Upper lobe of left lung (tissue), 4 donors: Measurements from ENCODE around the gene RAP1A.

Experiments used
- CTCF ChIP-seq, 6 experiments: fragments of 450-650 bp in 4 of 6; fragments of 200-600 bp in 2 of 6; sonication (generic) in 2 of 6; IDR thresholded peaks; one replicate each; pipeline ENCODE4 v1.5.1; 2016 to 2019; ENCODE audit warnings: antibody characterized with exemption in 6 of 6
- EP300 ChIP-seq, 4 donors: sonication (generic); formaldehyde crosslinking; IDR thresholded peaks; one replicate each; pipeline ENCODE4 v1.5.1; 2017; ENCODE audit warnings: antibody characterized with exemption in 4 of 4, control low read depth in 2 of 4
- POLR2A ChIP-seq, 4 donors: fragments of 450-650 bp; IDR thresholded peaks; one replicate each; pipeline ENCODE4 v1.5.1; 2016 to 2017; ENCODE audit warnings: antibody characterized with exemption in 4 of 4, mild to moderate bottlenecking in 2 of 4
- POLR2AphosphoS5 ChIP-seq, 2 donors: sonication (generic); formaldehyde crosslinking; IDR thresholded peaks; one replicate each; pipeline ENCODE4 v1.5.1; 2017; ENCODE audit warnings: antibody characterized with exemption in 2 of 2

- TF ChIP-seq POLR2AphosphoS5 (IDR thresholded peaks at IDR 0.05) (no peak), CTCF (IDR thresholded peaks at IDR 0.05) (no peak), POLR2A (IDR thresholded peaks at IDR 0.05) (no peak), EP300 (IDR thresholded peaks at IDR 0.05) (no peak)
These were observed 103.7 kb downstream of the RAP1A start for GRCh38 chr1:111723091-111723806.
